ENCODE measurements around the gene SMIM10L2A.
"Not testable (repeated sequence)": the region's sequence is repeated elsewhere in the genome, so short reads cannot be mapped to it uniquely, and the experiment has no call there.

The SMIM10L2A gene

DNA sequence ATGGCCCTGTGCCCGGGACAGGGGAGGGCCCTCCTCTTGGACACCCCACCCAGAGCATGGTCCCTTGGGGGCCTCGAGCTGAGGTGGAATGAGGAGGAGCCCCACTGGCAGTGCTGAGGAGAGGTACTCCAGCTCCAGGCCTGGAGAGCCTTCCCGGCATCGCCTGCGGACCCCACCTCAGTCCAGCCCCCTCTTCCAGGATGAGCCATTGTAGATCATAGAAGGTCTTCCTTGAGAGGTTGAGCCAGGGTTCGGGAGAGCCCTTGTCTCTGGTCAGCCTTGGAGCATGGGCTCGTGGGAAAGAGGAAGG lies 16.9 kb downstream of the SMIM10L2A start:
- Histone ChIP-seq H3K79me2 (no peaks in the 10 kb centered on the region), H3K36me3 (ENCODE audit: control insufficient read depth, insufficient read depth, low read length) (no peaks in the 10 kb centered on the region), H3K4me1 (no peaks in the 10 kb centered on the region), H3K9me3 (ENCODE audit: control insufficient read depth, low read length) (no peaks in the 10 kb centered on the region), H3K4me2 (ENCODE audit: low read length) (no peak overlapping the region), H3K4me3 (ENCODE audit: low read depth, low read length) (no peak overlapping the region), H3K27me3 (ENCODE audit: control insufficient read depth, insufficient read depth, low read length) (no peaks in the 10 kb centered on the region), H2AFZ (no peak overlapping the region), H3K9ac (no peak overlapping the region), H3K27ac (no peak overlapping the region)
- TF ChIP-seq, protein P1, sequence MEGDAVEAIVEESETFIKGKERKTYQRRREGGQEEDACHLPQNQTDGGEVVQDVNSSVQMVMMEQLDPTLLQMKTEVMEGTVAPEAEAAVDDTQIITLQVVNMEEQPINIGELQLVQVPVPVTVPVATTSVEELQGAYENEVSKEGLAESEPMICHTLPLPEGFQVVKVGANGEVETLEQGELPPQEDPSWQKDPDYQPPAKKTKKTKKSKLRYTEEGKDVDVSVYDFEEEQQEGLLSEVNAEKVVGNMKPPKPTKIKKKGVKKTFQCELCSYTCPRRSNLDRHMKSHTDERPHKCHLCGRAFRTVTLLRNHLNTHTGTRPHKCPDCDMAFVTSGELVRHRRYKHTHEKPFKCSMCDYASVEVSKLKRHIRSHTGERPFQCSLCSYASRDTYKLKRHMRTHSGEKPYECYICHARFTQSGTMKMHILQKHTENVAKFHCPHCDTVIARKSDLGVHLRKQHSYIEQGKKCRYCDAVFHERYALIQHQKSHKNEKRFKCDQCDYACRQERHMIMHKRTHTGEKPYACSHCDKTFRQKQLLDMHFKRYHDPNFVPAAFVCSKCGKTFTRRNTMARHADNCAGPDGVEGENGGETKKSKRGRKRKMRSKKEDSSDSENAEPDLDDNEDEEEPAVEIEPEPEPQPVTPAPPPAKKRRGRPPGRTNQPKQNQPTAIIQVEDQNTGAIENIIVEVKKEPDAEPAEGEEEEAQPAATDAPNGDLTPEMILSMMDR (IDR thresholded peaks at IDR 0.05) = no peak

DNA sequence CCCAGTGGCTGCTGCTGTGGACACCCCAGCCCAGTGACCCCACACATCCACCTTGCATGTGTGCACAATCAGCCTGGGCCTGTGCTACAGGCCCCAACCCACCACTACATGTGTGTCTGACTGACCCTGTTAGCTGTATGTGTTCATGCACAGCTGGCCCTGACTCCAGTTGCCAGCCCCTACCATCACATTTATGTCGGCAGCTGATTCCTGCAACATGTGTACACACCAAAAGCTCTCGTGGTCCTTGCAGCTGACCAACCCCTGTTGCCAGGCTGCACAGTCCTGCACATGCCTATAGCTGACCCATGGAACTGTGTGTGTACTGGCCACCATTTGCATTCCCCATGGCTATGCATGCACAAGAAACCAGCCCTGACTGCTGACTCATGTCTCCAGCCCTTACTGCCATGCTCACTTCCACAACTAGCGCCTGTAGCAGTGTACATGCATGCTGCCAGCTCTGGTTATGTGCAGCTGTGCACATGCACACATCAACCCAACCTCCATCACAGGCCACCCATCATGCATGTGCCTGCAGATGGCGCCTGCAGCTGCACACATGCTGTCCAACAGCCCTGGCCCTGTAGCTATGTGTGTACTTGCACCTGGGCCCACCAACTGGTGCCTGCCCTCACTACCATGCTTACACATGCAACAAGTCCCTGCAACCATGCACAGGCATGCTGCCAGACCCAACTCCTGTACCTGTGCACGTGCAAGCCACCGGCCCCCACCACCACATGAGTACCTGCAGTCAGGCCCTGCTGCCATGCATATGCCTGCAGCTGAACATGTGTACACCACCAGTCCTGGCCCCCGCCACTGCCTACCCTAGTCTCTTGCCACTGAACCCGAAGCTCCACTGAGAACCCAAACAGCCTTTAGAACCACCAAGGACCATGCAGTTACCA lies 28.1 kb downstream of the SMIM10L2A start:
- Histone ChIP-seq H2AFZ (no peak overlapping the region), H3K4me1 (no peaks in the 10 kb centered on the region), H3K9ac (no peak overlapping the region), H3K4me3 (ENCODE audit: low read depth, low read length) (no peak overlapping the region), H3K79me2 (no peaks in the 10 kb centered on the region), H3K27ac (no peak overlapping the region), H3K4me2 (ENCODE audit: low read length) (no peak overlapping the region), H3K9me3 (ENCODE audit: control insufficient read depth, low read length) (no peaks in the 10 kb centered on the region), H3K27me3 (ENCODE audit: control insufficient read depth, insufficient read depth, low read length) (no peaks in the 10 kb centered on the region), H3K36me3 (ENCODE audit: control insufficient read depth, insufficient read depth, low read length) (no peaks in the 10 kb centered on the region)
- TF ChIP-seq, protein P1 (IDR thresholded peaks at IDR 0.05) = no peak

DNA sequence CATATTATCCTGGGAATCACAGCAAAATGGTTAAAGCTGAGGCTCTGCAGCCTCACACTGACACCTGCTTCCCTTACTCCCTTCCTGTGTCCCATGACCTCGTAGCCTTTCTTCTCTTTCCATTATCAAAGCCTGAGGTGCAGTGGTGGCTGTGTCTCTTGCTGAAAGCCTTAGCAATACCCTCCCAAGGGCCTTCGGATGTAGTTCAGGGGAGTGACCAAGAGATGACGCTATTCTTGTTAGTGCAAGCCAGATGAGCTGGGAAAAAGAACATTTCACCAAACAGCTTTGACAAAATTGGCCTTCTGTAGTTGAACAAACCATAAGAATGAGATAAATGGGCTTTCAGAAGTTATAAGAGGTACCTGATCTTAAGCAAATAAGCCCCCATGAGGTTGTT lies 31.6 kb downstream of the SMIM10L2A start:
- H3K27me3 ChIP-seq (ENCODE audit: control insufficient read depth, insufficient read depth, low read length) = no peaks in the 10 kb centered on the region
- TF ChIP-seq, protein P1 (IDR thresholded peaks at IDR 0.05) = no peak
- no peaks in the 10 kb centered on the region for H3K9me3 ChIP-seq (ENCODE audit: control insufficient read depth, low read length)
- no peaks in the 10 kb centered on the region for H3K79me2 ChIP-seq
- H3K9ac ChIP-seq = no peak overlapping the region
- no peak overlapping the region for H3K4me2 ChIP-seq (ENCODE audit: low read length)
- no peak overlapping the region for H3K27ac ChIP-seq
- no peak overlapping the region for H3K4me3 ChIP-seq (ENCODE audit: low read depth, low read length)
- H3K36me3 ChIP-seq (ENCODE audit: control insufficient read depth, insufficient read depth, low read length) = no peaks in the 10 kb centered on the region
- no peaks in the 10 kb centered on the region for H3K4me1 ChIP-seq
- H2AFZ ChIP-seq = no peak overlapping the region

DNA sequence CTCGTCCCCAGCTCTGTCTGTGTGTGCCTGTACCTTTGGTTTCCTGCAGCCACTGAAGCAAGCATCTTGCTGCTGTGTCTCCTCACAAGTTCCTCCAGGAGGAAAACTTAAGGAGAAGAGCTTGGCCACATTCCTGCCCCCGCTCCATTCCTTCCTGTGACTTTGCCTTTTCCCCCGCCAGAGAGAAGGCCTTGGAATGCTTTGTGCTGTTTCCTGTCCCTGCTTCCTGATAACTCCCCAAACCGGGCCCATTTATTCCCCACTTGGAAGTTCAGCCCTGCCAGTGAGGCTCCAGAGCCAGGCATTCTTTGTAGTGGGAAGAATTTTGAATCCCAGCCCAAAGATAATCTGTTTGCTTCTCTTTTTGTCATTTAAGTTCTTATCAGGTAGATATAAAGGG lies 33.1 kb downstream of the SMIM10L2A start:
- H3K79me2 ChIP-seq = no peaks in the 10 kb centered on the region
- TF ChIP-seq, protein P1 (IDR thresholded peaks at IDR 0.05) = no peak
- H3K9ac ChIP-seq = no peak overlapping the region
- no peak overlapping the region for H2AFZ ChIP-seq
- H3K27ac ChIP-seq = no peak overlapping the region
- H3K4me1 ChIP-seq = no peaks in the 10 kb centered on the region
- no peaks in the 10 kb centered on the region for H3K36me3 ChIP-seq (ENCODE audit: control insufficient read depth, insufficient read depth, low read length)
- no peaks in the 10 kb centered on the region for H3K9me3 ChIP-seq (ENCODE audit: control insufficient read depth, low read length)
- H3K4me2 ChIP-seq (ENCODE audit: low read length) = no peak overlapping the region
- no peaks in the 10 kb centered on the region for H3K27me3 ChIP-seq (ENCODE audit: control insufficient read depth, insufficient read depth, low read length)
- H3K4me3 ChIP-seq (ENCODE audit: low read depth, low read length) = no peak overlapping the region

DNA sequence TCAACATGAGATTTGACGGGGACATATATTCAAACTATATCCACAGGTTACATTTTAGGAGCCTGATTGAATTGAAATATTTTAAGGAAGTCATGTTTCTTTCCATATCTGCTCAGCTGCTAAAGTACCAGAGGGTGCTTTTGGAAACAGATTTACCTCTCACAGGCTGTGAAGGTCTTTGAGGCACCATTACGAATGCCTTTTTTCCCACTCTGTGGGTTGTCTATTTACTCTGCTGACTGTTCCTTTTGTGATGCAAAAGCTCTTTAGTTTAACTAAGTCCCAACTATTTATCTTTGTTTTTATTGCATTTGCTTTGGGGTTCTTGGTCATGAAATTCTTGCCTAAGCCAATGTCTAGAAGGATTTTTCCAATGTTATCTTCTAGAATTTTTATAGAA lies 40.0 kb downstream of the SMIM10L2A start:
- H3K27ac ChIP-seq; H3K4me3 ChIP-seq (ENCODE audit: low read depth, low read length); H3K9ac ChIP-seq; H3K4me1 ChIP-seq; H3K27me3 ChIP-seq (ENCODE audit: control insufficient read depth, insufficient read depth, low read length); H3K9me3 ChIP-seq (ENCODE audit: control insufficient read depth, low read length); H2AFZ ChIP-seq; H3K79me2 ChIP-seq; H3K36me3 ChIP-seq (ENCODE audit: control insufficient read depth, insufficient read depth, low read length); H3K4me2 ChIP-seq (ENCODE audit: low read length): not testable (repeated sequence)
